HG03066 (cell line): ENCODE results near the gene MAVS.

Experiments used
- ATAC-seq: cut with Tn5 transposase; IDR thresholded peaks from one replicate; pipeline ENCODE4 v1.9.1; 2021; ENCODE audit warnings: low read depth; ENCODE audit not compliant: unreplicated experiment

The MAVS gene

GRCh38 chr20:3846740-3847428 lies at the start of gene MAVS:
TSS of gene MAVS (plus strand) at chr20:3846834. CDS start at chr20:3854625, 7,791 bp downstream.
- peak; percentile 83 for ATAC-seq

- no peak for ATAC-seq
Observed at GRCh38 chr20:3797226-3797545, 49.4 kb upstream of the MAVS start.

- ATAC-seq, result no peak
Observed at GRCh38 chr20:3797592-3798372, 48.9 kb upstream of the MAVS start.

- no peak for ATAC-seq
Observed at GRCh38 chr20:3798373-3798768, 48.3 kb upstream of the MAVS start.

GRCh38 chr20:3798908-3799248 lies 47.8 kb upstream of the MAVS start:
- no peak for ATAC-seq

- ATAC-seq, result no peak
Observed at GRCh38 chr20:3800256-3800877, 46.3 kb upstream of the MAVS start.

- no peak for ATAC-seq
Observed at GRCh38 chr20:3800878-3801260, 45.8 kb upstream of the MAVS start.

- ATAC-seq, result no peak
Observed at GRCh38 chr20:3801299-3801698, 45.3 kb upstream of the MAVS start.

GRCh38 chr20:3801846-3802245 lies 44.8 kb upstream of the MAVS start:
- no peak for ATAC-seq

GRCh38 chr20:3802524-3803239 lies 44.0 kb upstream of the MAVS start:
- ATAC-seq, result no peak

GRCh38 chr20:3803289-3803688 lies 43.3 kb upstream of the MAVS start:
- no peak for ATAC-seq

GRCh38 chr20:3803854-3804253 lies 42.8 kb upstream of the MAVS start:
- no peak for ATAC-seq

- ATAC-seq, result no peak
Observed at GRCh38 chr20:3804254-3804751, 42.3 kb upstream of the MAVS start.

- no peak for ATAC-seq
Observed at GRCh38 chr20:3804781-3805180, 41.9 kb upstream of the MAVS start.

GRCh38 chr20:3808544-3808943 lies 38.1 kb upstream of the MAVS start:
- no peak for ATAC-seq

GRCh38 chr20:3811467-3812258 lies 35.0 kb upstream of the MAVS start:
- ATAC-seq, result no peak

GRCh38 chr20:3812259-3812681 lies 34.4 kb upstream of the MAVS start:
- ATAC-seq, result no peak

GRCh38 chr20:3812975-3813847 lies 33.4 kb upstream of the MAVS start:
- no peak for ATAC-seq

- no peak for ATAC-seq
Observed at GRCh38 chr20:3813848-3814581, 32.6 kb upstream of the MAVS start.
